H1 (cell line): ENCODE measurements around the gene GARNL3.

ENCODE experiments used
- CHD2 ChIP-seq: IDR thresholded peaks from 2 replicates; pipeline ENCODE4 v1.6.1; 2012; ENCODE audit warnings: low read length, improper control_type of control experiment
- GABPA ChIP-seq: IDR thresholded peaks from 2 replicates; pipeline ENCODE4 v1.6.1; 2011; ENCODE audit warnings: mild to moderate bottlenecking, low read length, moderate library complexity, borderline replicate concordance; ENCODE audit not compliant: insufficient read depth
- JUND ChIP-seq: IDR thresholded peaks from 2 replicates; pipeline ENCODE4 v1.6.1; 2011; ENCODE audit warnings: mild to moderate bottlenecking, improper control_type of control experiment, low read length
- POLR2A ChIP-seq, 2 experiments: IDR thresholded peaks; 1 replicate in 1 of 2; 2 replicates in 1 of 2; pipeline ENCODE4 v1.6.1; 2011; ENCODE audit warnings: low read depth in 2 of 2, low read length in 2 of 2, mild to moderate bottlenecking in 2 of 2; ENCODE audit errors: control extremely low read depth in 1 of 2
- RNF2 ChIP-seq: fragments of 200-900, 300-1000 bp; sonication (generic); IDR thresholded peaks from 2 replicates; pipeline ENCODE4 v1.7.1; 2016; ENCODE audit warnings: borderline replicate concordance, low read depth, mild to moderate bottlenecking, antibody characterized with exemption, low read length; ENCODE audit not compliant: poor library complexity, severe bottlenecking; ENCODE audit errors: missing control alignments
- SIN3A ChIP-seq, 2 experiments: IDR thresholded peaks in 1 of 2; conservative IDR thresholded peaks in 1 of 2; 2 replicates each; pipeline ENCODE4 v1.6.1; 2011 to 2012; ENCODE audit warnings: low read length in 2 of 2, improper control_type of control experiment in 1 of 2, low read depth in 1 of 2, mild to moderate bottlenecking in 1 of 2
- SP1 ChIP-seq: IDR thresholded peaks from 2 replicates; pipeline ENCODE4 v1.6.1; 2011; ENCODE audit warnings: low read depth, low read length
- SP2 ChIP-seq: IDR thresholded peaks from 2 replicates; pipeline ENCODE4 v1.6.1; 2012; ENCODE audit warnings: mild to moderate bottlenecking, low read length, inconsistent platforms
- TBP ChIP-seq: IDR thresholded peaks from 2 replicates; pipeline ENCODE4 v1.6.1; 2011; ENCODE audit warnings: low read depth, low read length, improper control_type of control experiment
- TEAD4 ChIP-seq: IDR thresholded peaks from 2 replicates; pipeline ENCODE4 v1.6.1; 2012; ENCODE audit warnings: low read depth, low read length, inconsistent platforms, mixed read lengths
- ZNF274 ChIP-seq: IDR thresholded peaks from 2 replicates; pipeline ENCODE4 v1.7.0; 2012; ENCODE audit warnings: low read length, borderline replicate concordance; ENCODE audit errors: extremely low read depth
- TF ChIP-seq, protein P1 (sequence below), 3 experiments: IDR thresholded peaks; 1 replicate in 2 of 3; 2 replicates in 1 of 3; pipeline versions ENCODE4 v1.5.1 to v1.6.1; 2011; ENCODE audit warnings: low read length in 3 of 3, mild to moderate bottlenecking in 3 of 3, inconsistent platforms in 2 of 3, low read depth in 1 of 3, moderate library complexity in 1 of 3; ENCODE audit not compliant: insufficient read depth in 1 of 3; ENCODE audit errors: control extremely low read depth in 1 of 3
- TF ChIP-seq, protein P2 (sequence below): IDR thresholded peaks from 2 replicates; pipeline ENCODE4 v1.6.1; 2011; ENCODE audit warnings: low read depth, mild to moderate bottlenecking, low read length; ENCODE audit not compliant: insufficient read depth

DNA sequence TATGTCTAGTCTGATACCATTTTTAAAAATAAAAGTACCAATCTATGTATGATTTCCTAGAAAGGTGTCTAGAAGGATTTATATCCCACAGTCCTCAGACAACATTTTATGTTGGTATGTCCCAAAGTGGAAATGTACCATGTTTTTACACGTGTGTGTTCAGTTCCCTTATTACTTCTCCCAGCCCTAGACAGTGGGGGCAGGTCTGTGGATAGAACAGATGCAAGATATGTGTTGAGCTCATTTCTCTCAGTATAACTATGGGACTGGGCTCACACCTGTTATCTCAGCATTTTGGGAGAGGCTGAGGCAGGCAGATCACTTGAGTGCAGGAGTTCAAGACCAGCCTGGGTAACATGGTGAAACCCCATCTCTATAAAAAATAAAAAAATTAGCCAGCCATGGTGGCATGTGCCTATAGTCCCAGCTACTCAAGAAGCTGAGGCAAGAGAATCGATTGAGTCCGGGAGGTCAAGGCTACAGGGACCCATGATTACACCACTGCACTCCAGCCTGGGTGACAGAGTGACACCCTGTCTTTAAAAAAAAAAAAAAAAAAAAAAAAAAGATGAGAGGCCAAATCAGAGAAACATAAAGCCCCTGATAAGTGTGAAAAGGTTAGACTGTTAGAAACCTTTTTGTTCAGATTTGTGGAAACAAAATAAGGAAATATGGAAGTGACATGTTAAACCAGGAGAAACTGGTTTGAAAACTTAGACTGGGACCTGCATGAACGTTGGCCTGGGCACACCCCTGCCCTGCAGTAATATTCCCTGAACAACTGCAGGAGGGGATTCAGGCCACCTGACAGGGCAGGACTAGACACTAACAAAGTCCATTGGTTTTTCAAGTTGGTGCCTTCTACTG is 125.0 kb downstream of the GARNL3 start:
- TF ChIP-seq TBP: no peak
- no peak for TF ChIP-seq GABPA
- no peak for TF ChIP-seq SIN3A (conservative IDR thresholded peaks at IDR 0.05 in 1 of 2, IDR thresholded peaks at IDR 0.05 in 1 of 2; ENCODE audit: low read depth in 1 of 2, low read length in 2 of 2)
- TF ChIP-seq, protein P1, sequence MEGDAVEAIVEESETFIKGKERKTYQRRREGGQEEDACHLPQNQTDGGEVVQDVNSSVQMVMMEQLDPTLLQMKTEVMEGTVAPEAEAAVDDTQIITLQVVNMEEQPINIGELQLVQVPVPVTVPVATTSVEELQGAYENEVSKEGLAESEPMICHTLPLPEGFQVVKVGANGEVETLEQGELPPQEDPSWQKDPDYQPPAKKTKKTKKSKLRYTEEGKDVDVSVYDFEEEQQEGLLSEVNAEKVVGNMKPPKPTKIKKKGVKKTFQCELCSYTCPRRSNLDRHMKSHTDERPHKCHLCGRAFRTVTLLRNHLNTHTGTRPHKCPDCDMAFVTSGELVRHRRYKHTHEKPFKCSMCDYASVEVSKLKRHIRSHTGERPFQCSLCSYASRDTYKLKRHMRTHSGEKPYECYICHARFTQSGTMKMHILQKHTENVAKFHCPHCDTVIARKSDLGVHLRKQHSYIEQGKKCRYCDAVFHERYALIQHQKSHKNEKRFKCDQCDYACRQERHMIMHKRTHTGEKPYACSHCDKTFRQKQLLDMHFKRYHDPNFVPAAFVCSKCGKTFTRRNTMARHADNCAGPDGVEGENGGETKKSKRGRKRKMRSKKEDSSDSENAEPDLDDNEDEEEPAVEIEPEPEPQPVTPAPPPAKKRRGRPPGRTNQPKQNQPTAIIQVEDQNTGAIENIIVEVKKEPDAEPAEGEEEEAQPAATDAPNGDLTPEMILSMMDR (IDR thresholded peaks at IDR 0.05; ENCODE audit: control extremely low read depth in 1 of 3, insufficient read depth in 1 of 3, low read depth in 1 of 3, low read length in 3 of 3): no peak
- TF ChIP-seq SP2: no peak
- TF ChIP-seq CHD2: no peak
- TF ChIP-seq SP1: no peak
- no peak for TF ChIP-seq POLR2A (IDR thresholded peaks at IDR 0.05; ENCODE audit: control extremely low read depth in 1 of 2, low read depth in 2 of 2, low read length in 2 of 2)
- TF ChIP-seq ZNF274: no peak
- TF ChIP-seq, protein P2, sequence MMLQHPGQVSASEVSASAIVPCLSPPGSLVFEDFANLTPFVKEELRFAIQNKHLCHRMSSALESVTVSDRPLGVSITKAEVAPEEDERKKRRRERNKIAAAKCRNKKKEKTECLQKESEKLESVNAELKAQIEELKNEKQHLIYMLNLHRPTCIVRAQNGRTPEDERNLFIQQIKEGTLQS: no peak
- TF ChIP-seq TEAD4: no peak
- no peak for TF ChIP-seq JUND
- no peak for TF ChIP-seq RNF2
